Dedifferentiated amniotic fluid mesenchymal stem cell (primary cell): ENCODE measurements around the gene KLF6.

ENCODE experiments used
- DNase-seq: peaks from one replicate; pipeline ENCODE4 v3.0.0-alpha.2; 2016; ENCODE audit errors: extremely low spot score

KLF6 gene

GRCh38 chr10:3811291-3811870, 26.4 kb upstream of the KLF6 start:
- peak; percentile 60 for DNase-seq

- DNase-seq: no peak
Observed at GRCh38 chr10:3808689-3809199, 23.7 kb upstream of the KLF6 start.

- DNase-seq: no peak
Observed at GRCh38 chr10:3807928-3808496, 23.0 kb upstream of the KLF6 start.

- no peak for DNase-seq
Observed at GRCh38 chr10:3807211-3807927, 22.4 kb upstream of the KLF6 start.

GRCh38 chr10:3806603-3807002, 21.6 kb upstream of the KLF6 start:
- peak; percentile 75 for DNase-seq

- peak; percentile 71 for DNase-seq
Observed at GRCh38 chr10:3805791-3806461, 20.9 kb upstream of the KLF6 start.

GRCh38 chr10:3805201-3805790, 20.3 kb upstream of the KLF6 start:
- peak; percentile 54 for DNase-seq

- DNase-seq: no peak
Observed at GRCh38 chr10:3803927-3804741, 19.1 kb upstream of the KLF6 start.

GRCh38 chr10:3803295-3803926, 18.4 kb upstream of the KLF6 start:
- no peak for DNase-seq

- DNase-seq: no peak
Observed at GRCh38 chr10:3802526-3803265, 17.7 kb upstream of the KLF6 start.

GRCh38 chr10:3801558-3802192, 16.7 kb upstream of the KLF6 start:
- DNase-seq: no peak

GRCh38 chr10:3800586-3800985, 15.6 kb upstream of the KLF6 start:
- no peak for DNase-seq

GRCh38 chr10:3797750-3798149, 12.7 kb upstream of the KLF6 start:
- DNase-seq: no peak

GRCh38 chr10:3793553-3793952, 8.5 kb upstream of the KLF6 start:
- DNase-seq: no peak

GRCh38 chr10:3792710-3793219, 7.8 kb upstream of the KLF6 start:
- no peak for DNase-seq

GRCh38 chr10:3791974-3792633, 7.1 kb upstream of the KLF6 start:
- no peak for DNase-seq

GRCh38 chr10:3790858-3791257, 5.8 kb upstream of the KLF6 start:
- DNase-seq: no peak

- no peak for DNase-seq
Observed at GRCh38 chr10:3790272-3790671, 5.3 kb upstream of the KLF6 start.

- no peak for DNase-seq
Observed at GRCh38 chr10:3789621-3790020, 4.6 kb upstream of the KLF6 start.
